GM12878 (cell line): Measurements from ENCODE around the gene CDC34. TPM values are rescaled to one million over a fixed set of nuclear protein-coding genes. Genes with fewer than 3 reads are reported as not detected.

ENCODE experiments used
- BRCA1 ChIP-seq: IDR thresholded peaks from 2 replicates; pipeline ENCODE4 v1.6.1; 2011; ENCODE audit warnings: low read depth, low read length, improper control_type of control experiment
- FOS ChIP-seq: IDR thresholded peaks from 3 replicates; pipeline ENCODE4 v1.6.1; 2011; ENCODE audit warnings: borderline replicate concordance; ENCODE audit not compliant: insufficient read length; ENCODE audit errors: extremely low read depth
- RB1 ChIP-seq: fragments of 450-650 bp; formaldehyde crosslinking; IDR thresholded peaks from 2 replicates; pipeline ENCODE4 v1.6.1; 2017; ENCODE audit warnings: mild to moderate bottlenecking, borderline replicate concordance
- SREBF1 ChIP-seq: IDR thresholded peaks from 2 replicates; pipeline ENCODE4 v1.6.1; 2012; ENCODE audit warnings: mild to moderate bottlenecking, low read length
- TCF12 ChIP-seq: IDR thresholded peaks from 2 replicates; pipeline ENCODE4 v1.6.1; 2011; ENCODE audit warnings: low read depth, mild to moderate bottlenecking, low read length
- polyA plus RNA-seq, 11 experiments: library from polyadenylated mRNA; depleted of rRNA in 4 of 11; unstranded in 6 of 11; stranded (reverse) in 5 of 11; fragments of >200 nt; fragmentation: Nextera tagmentation in 4 of 11; fragmentation: Illumina TruSeq in 1 of 11; extraction: Ambion mirVana in 4 of 11; extraction: Trizol in 1 of 11; gene quantifications; 1 replicate in 1 of 11; 2 replicates in 10 of 11; pipeline versions ENCODE4 v1.2.1 to v1.2.3, GENCODE V29; 2011 to 2016; ENCODE audit warnings: inconsistent platforms in 2 of 11, missing spikeins in 2 of 11, low read depth in 1 of 11
- total RNA-seq, 4 experiments: library from RNA; depleted of rRNA in 3 of 4; stranded (reverse); fragments of >200 nt in 3 of 4; fragmentation: Illumina TruSeq in 1 of 4; extraction: Trizol in 1 of 4; gene quantifications; 2 replicates each; pipeline versions ENCODE4 v1.2.1 to v1.2.3, GENCODE V29; 2013 to 2021
- TF ChIP-seq, protein P1 (sequence below): IDR thresholded peaks from 2 replicates; pipeline ENCODE4 v1.6.1; 2011; ENCODE audit warnings: borderline replicate concordance, low read depth, mild to moderate bottlenecking, moderate library complexity, low read length; ENCODE audit not compliant: insufficient read depth, poor library complexity, severe bottlenecking
- TF ChIP-seq, protein P2 (sequence below): fragments of 150-350 bp; IDR thresholded peaks from 2 replicates; pipeline ENCODE4 v1.6.1; 2014; ENCODE audit warnings: mild to moderate bottlenecking, low read depth, low read length
- TF ChIP-seq, protein P3 (sequence below): fragments of 450-650 bp; conservative IDR thresholded peaks from 2 replicates; pipeline ENCODE4 v1.6.1; 2017; ENCODE audit warnings: mild to moderate bottlenecking, moderate library complexity
- TF ChIP-seq, protein P4 (sequence below): IDR thresholded peaks from 2 replicates; pipeline ENCODE4 v1.6.1; 2012; ENCODE audit warnings: low read depth, low read length, improper control_type of control experiment

CDC34 gene
- total and polyA plus RNA-seq, 10 of the 15 experiments (the other 5 are each of a cell fraction or from before 2014, with no cell fraction given), result 0.31 to 48.9 (median 28.5) TPM

DNA sequence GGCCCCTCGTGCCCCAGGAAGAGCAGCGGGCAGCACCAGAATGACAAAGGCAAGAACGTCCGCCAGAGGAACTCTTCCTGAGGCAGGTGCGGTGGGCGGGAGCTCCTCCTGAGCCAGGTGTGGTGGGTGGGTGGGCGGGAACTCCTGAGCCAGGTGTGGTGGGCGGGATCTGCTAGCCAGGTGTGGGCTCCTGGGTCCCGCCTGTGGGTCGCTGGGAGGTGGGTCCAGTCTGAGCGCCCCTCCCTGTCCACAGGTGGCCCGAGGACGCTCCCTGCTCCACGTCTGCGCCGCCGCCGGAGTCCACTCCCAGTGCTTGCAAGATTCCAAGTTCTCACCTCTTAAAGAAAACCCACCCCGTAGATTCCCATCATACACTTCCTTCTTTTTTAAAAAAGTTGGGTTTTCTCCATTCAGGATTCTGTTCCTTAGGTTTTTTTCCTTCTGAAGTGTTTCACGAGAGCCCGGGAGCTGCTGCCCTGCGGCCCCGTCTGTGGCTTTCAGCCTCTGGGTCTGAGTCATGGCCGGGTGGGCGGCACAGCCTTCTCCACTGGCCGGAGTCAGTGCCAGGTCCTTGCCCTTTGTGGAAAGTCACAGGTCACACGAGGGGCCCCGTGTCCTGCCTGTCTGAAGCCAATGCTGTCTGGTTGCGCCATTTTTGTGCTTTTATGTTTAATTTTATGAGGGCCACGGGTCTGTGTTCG, 51.1 kb downstream of the CDC34 start (continued):
- TF ChIP-seq, protein P1, sequence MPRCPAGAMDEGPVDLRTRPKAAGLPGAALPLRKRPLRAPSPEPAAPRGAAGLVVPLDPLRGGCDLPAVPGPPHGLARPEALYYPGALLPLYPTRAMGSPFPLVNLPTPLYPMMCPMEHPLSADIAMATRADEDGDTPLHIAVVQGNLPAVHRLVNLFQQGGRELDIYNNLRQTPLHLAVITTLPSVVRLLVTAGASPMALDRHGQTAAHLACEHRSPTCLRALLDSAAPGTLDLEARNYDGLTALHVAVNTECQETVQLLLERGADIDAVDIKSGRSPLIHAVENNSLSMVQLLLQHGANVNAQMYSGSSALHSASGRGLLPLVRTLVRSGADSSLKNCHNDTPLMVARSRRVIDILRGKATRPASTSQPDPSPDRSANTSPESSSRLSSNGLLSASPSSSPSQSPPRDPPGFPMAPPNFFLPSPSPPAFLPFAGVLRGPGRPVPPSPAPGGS, result no peak
- TF ChIP-seq, protein P2, sequence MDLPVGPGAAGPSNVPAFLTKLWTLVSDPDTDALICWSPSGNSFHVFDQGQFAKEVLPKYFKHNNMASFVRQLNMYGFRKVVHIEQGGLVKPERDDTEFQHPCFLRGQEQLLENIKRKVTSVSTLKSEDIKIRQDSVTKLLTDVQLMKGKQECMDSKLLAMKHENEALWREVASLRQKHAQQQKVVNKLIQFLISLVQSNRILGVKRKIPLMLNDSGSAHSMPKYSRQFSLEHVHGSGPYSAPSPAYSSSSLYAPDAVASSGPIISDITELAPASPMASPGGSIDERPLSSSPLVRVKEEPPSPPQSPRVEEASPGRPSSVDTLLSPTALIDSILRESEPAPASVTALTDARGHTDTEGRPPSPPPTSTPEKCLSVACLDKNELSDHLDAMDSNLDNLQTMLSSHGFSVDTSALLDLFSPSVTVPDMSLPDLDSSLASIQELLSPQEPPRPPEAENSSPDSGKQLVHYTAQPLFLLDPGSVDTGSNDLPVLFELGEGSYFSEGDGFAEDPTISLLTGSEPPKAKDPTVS, result no peak
- TF ChIP-seq TCF12 (no peak), FOS (no peak), RB1 (no peak), BRCA1 (no peak), SREBF1 (no peak)
- TF ChIP-seq, protein P3, sequence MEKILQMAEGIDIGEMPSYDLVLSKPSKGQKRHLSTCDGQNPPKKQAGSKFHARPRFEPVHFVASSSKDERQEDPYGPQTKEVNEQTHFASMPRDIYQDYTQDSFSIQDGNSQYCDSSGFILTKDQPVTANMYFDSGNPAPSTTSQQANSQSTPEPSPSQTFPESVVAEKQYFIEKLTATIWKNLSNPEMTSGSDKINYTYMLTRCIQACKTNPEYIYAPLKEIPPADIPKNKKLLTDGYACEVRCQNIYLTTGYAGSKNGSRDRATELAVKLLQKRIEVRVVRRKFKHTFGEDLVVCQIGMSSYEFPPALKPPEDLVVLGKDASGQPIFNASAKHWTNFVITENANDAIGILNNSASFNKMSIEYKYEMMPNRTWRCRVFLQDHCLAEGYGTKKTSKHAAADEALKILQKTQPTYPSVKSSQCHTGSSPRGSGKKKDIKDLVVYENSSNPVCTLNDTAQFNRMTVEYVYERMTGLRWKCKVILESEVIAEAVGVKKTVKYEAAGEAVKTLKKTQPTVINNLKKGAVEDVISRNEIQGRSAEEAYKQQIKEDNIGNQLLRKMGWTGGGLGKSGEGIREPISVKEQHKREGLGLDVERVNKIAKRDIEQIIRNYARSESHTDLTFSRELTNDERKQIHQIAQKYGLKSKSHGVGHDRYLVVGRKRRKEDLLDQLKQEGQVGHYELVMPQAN, result no peak
- TF ChIP-seq, protein P4, sequence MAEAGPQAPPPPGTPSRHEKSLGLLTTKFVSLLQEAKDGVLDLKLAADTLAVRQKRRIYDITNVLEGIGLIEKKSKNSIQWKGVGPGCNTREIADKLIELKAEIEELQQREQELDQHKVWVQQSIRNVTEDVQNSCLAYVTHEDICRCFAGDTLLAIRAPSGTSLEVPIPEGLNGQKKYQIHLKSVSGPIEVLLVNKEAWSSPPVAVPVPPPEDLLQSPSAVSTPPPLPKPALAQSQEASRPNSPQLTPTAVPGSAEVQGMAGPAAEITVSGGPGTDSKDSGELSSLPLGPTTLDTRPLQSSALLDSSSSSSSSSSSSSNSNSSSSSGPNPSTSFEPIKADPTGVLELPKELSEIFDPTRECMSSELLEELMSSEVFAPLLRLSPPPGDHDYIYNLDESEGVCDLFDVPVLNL, result no peak
- TF ChIP-seq, all 136 proteins: peak for 0
